GM11168 (cell line): ENCODE measurements around the gene SURF4.
"Not testable (repeated sequence)": the region's sequence is repeated elsewhere in the genome, so short reads cannot be mapped to it uniquely, and the experiment has no call there.

Experiments used
- in situ Hi-C: fragments of 300-500 bp; cut with MboI; formaldehyde crosslinking; loops from one replicate; pipeline ENCODE4 v1.12.0; 2022; ENCODE audit warnings: low sequenced_read_pairs; ENCODE audit not compliant: unreplicated experiment

Gene SURF4

DNA sequence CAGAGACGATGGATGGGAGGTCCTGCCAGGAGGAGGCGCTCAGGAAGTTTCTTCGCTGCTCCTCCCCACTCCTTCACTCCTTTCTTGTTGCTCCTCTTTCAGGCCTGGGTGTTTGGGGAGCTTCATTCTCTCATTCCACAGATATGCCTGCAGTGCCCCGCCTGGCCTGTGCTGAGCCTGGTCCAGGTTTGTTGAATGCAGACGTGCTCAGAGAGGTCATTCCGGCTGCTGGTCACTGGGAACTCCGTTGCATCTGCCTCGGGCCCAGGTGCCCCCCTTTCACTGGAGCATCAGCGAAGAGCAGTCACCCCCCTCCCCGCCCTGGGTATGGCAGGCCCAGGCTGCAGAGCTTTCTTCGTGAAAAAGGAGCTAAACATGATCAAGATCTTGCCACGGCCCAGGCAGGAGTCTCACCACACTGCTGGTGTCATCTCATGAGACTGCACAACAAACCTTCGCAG, 55.4 kb downstream of the SURF4 start:
- in situ Hi-C loops = no loop called here

DNA sequence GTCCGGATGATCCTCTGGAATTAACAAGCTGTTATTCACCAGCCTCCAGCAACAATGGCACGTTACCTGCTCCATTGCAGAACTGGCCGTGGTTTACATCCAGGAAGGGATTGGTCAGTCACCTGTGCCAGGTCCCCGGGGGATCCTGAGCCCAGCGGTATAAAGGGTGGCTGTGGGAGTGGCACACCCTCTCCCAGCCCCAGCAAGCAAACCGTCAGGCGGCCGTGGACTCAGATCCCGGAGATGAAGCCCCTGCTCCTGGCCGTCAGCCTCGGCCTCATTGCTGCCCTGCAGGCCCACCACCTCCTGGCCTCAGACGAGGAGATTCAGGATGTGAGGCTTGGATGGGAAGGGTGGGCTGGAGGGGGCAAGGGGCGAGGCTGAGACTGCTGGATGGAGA, 58.3 kb downstream of the SURF4 start:
- in situ Hi-C loops = not testable (repeated sequence)

DNA sequence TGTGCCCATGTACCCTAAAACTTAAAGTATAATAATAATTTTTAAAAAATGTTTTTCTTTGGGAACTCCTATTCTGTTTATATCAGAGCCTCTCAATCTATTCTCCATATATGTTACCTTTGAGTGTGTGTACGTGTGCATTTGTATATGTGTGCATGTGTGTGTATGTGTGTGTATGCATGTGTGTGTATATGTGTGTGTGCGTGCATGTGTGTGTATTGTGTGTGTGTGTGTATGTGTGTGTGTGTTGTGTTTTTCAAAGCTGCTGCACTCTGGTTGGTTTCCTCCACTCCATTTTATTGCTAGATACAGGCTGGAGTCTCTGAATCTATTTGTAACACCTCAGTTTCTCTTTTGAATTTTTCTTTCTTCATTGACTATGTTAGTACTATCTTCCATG, 59.9 kb downstream of the SURF4 start:
- in situ Hi-C loops = no loop called here
